A673 (cell line): ENCODE measurements around the gene TLE4. TPM values are rescaled to one million over a fixed set of nuclear protein-coding genes. Genes with fewer than 3 reads are reported as not detected.
"Not testable (repeated sequence)": the region's sequence is repeated elsewhere in the genome, so short reads cannot be mapped to it uniquely, and the experiment has no call there.

Source experiments
- BruUV-seq: library from RNA; stranded (reverse); fragments of 400-500 nt; replicated peaks from 2 replicates; lab custom pipeline; 2021; lab: Mats Ljungman, UMichigan
- CTCF ChIA-PET: fragments of 300-600 bp; sonication (Branson Sonifier 250); formaldehyde crosslinking; loops from one replicate; lab custom pipeline; 2022; ENCODE audit warnings: antibody characterized with exemption; lab: Charles Lee
- POLR2A ChIA-PET: fragments of 300-600 bp; sonication (Branson Sonifier 250); formaldehyde crosslinking; loops from one replicate; lab custom pipeline; 2022; ENCODE audit warnings: antibody characterized with exemption; ENCODE audit not compliant: low non-redundant PET; lab: Charles Lee
- DNase-seq: peaks from one replicate; pipeline ENCODE4 v3.0.0-alpha.2; 2015; ENCODE audit warnings: low spot score
- H3K27ac ChIP-seq: fragments of 200-600 bp; sonication (generic); 2 replicates; pipeline ENCODE4 v1.5.1; 2016; ENCODE audit warnings: mixed run types, low read depth, mild to moderate bottlenecking, mixed read lengths, antibody characterized with exemption, low read length; ENCODE audit not compliant: poor library complexity, severe bottlenecking
- H3K27me3 ChIP-seq: fragments of 200-600 bp; sonication (generic); replicated peaks from 2 replicates; pipeline ENCODE4 v1.6.1; 2017; ENCODE audit warnings: mixed run types, low read depth, mild to moderate bottlenecking, mixed read lengths, antibody characterized with exemption, low read length; ENCODE audit not compliant: insufficient read depth, poor library complexity
- H3K36me3 ChIP-seq: fragments of 200-600 bp; sonication (generic); 2 replicates; pipeline ENCODE4 v1.6.1; 2016; ENCODE audit warnings: mixed run types, mild to moderate bottlenecking, mixed read lengths, antibody characterized with exemption, low read length; ENCODE audit not compliant: insufficient read depth, poor library complexity, severe bottlenecking
- H3K4me1 ChIP-seq: fragments of 200-600 bp; sonication (generic); 2 replicates; pipeline ENCODE4 v1.6.1; 2017; ENCODE audit warnings: mixed run types, mild to moderate bottlenecking, mixed read lengths, antibody characterized with exemption, low read length; ENCODE audit not compliant: insufficient read depth, poor library complexity, severe bottlenecking
- H3K4me3 ChIP-seq: fragments of 200-600 bp; sonication (generic); 2 replicates; pipeline ENCODE4 v1.5.1; 2016; ENCODE audit warnings: low read depth, mixed run types, mild to moderate bottlenecking, mixed read lengths, low read length; ENCODE audit not compliant: poor library complexity, severe bottlenecking
- H3K9me3 ChIP-seq: fragments of 200-600 bp; sonication (generic); 2 replicates; pipeline ENCODE4 v1.6.1; 2016; ENCODE audit warnings: mixed run types, low read depth, mild to moderate bottlenecking, mixed read lengths, antibody characterized with exemption, low read length; ENCODE audit not compliant: poor library complexity, severe bottlenecking
- EZH2 ChIP-seq: fragments of 200-600 bp; sonication (generic); IDR thresholded peaks from 2 replicates; pipeline ENCODE4 v1.6.1; 2017; ENCODE audit warnings: borderline replicate concordance, low read depth, mild to moderate bottlenecking, mixed read lengths, antibody characterized with exemption, low read length; ENCODE audit not compliant: poor library complexity, severe bottlenecking
- intact Hi-C: fragments of 100-400 bp; cut with micrococcal nuclease; formaldehyde crosslinking; loops from one replicate; pipeline ENCODE4 v1.10.0; 2022; ENCODE audit not compliant: unreplicated experiment
- total RNA-seq: library from RNA; stranded (reverse); gene quantifications from 2 replicates; pipeline ENCODE4 v1.2.3, GENCODE V29; 2021
- TF ChIP-seq, protein P1 (sequence below): fragments of 300-800, 200-600 bp; sonication (generic); conservative IDR thresholded peaks from 2 replicates; pipeline ENCODE4 v1.5.1; 2017; ENCODE audit warnings: low read depth, mild to moderate bottlenecking, antibody characterized with exemption, low read length, moderate library complexity, mixed read lengths

Gene TLE4
- total RNA-seq, 1 experiment from 2014 or later = 21.3 TPM

- DNase-seq = no peak
- H3K4me3 ChIP-seq = no peak overlapping the region
- H3K4me1 ChIP-seq = peaks cover 3% of the 10 kb centered on the region
- intact Hi-C loops = no loop called here
- BruUV-seq = no TSS peak
- ChIA-PET POLR2A (no interaction called here), CTCF (no interaction called here)
- no peaks in the 10 kb centered on the region for H3K27me3 ChIP-seq
- no peaks in the 10 kb centered on the region for H3K9me3 ChIP-seq
- no peaks in the 10 kb centered on the region for H3K36me3 ChIP-seq
- TF ChIP-seq EZH2 = no peak
- TF ChIP-seq, protein P1, sequence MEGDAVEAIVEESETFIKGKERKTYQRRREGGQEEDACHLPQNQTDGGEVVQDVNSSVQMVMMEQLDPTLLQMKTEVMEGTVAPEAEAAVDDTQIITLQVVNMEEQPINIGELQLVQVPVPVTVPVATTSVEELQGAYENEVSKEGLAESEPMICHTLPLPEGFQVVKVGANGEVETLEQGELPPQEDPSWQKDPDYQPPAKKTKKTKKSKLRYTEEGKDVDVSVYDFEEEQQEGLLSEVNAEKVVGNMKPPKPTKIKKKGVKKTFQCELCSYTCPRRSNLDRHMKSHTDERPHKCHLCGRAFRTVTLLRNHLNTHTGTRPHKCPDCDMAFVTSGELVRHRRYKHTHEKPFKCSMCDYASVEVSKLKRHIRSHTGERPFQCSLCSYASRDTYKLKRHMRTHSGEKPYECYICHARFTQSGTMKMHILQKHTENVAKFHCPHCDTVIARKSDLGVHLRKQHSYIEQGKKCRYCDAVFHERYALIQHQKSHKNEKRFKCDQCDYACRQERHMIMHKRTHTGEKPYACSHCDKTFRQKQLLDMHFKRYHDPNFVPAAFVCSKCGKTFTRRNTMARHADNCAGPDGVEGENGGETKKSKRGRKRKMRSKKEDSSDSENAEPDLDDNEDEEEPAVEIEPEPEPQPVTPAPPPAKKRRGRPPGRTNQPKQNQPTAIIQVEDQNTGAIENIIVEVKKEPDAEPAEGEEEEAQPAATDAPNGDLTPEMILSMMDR = no peak
- H3K27ac ChIP-seq = no peak overlapping the region
Measured at GRCh38 chr9:79652598-79652997, 80.8 kb downstream of the TLE4 start.

DNA sequence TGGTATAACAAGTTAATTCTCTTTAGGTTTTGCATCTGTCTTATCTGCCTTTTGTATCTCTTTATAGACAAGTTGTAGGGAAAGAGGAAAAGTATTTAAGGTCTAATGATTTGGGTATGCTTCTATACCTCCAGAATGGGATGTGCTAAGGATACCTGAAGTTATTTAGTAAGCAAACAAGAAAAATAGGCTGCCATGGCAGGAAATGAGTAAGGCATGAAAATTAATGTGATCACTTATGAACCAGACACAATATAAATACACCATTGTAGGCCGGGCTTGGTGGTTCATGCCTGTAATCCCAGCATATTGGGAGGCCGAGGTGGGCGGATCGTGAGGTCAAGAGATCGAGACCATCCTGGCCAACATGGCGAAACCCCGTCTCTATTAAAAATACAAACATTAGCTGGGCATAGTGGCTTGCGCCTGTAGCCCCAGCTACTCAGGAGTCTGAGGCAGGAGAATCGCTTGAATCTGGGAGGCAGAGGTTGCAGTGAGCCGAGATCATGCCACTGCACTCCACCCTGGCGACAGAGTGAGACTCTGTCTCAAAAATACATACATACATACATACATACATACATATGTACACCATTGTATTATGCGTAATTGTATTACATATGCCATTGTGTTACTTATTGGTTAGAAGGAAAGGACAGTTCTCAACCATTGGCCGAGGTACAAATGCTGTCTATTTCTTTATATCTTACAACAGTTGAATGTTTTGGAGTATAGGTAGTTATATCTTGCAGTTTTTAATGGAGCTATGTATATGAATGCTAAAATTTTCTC lies 83.0 kb downstream of the TLE4 start:
- H3K4me1 ChIP-seq, intact Hi-C loops, H3K36me3 ChIP-seq, POLR2A ChIA-PET, DNase-seq, H3K27me3 ChIP-seq, H3K4me3 ChIP-seq, H3K9me3 ChIP-seq, CTCF ChIA-PET, BruUV-seq, H3K27ac ChIP-seq: not testable (repeated sequence)

DNA sequence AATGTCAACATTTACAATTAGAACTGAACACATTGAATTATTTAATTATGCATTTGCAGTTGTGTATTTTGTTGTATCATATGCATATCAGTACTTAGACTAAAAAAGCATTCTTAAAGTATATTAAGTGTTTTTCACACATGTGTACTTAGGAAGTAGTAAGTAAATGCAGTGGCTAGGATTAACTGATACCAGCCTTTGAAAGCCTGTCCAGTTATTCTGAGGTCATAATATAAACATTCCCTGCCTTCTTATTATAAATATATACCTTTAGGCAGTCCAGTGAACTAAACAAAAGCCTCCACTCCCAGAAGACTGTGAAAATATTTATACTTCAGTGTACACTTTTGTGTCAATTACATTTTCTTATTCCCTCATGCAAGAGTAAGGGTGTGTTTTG lies 83.8 kb downstream of the TLE4 start:
- POLR2A ChIA-PET = no interaction called here
- intact Hi-C loops = no loop called here
- Histone ChIP-seq H3K27ac (no peak overlapping the region), H3K4me1 (peaks cover 6% of the 10 kb centered on the region), H3K4me3 (no peak overlapping the region), H3K36me3 (no peaks in the 10 kb centered on the region), H3K9me3 (no peaks in the 10 kb centered on the region), H3K27me3 (no peaks in the 10 kb centered on the region)
- DNase-seq = no peak
- no peak for TF ChIP-seq EZH2
- TF ChIP-seq, protein P1 = no peak
- CTCF ChIA-PET = interaction anchor here (0.6 kb wide), 1 partner anchor 1391 kb away, joined by 7 read pairs; no protein-coding TSS in a partner anchor
- no TSS peak for BruUV-seq
